ENCODE measurements around the gene C9orf50. TPM values are rescaled to one million over a fixed set of nuclear protein-coding genes. Genes with fewer than 3 reads are reported as not detected.
A peak's percentile ranks its signal among the peaks of the same experiment; 100 is the strongest.

Gene C9orf50
- total RNA-seq, 4 donors from 2014 or later: 0.34 TPM; not detected in 3

DNA sequence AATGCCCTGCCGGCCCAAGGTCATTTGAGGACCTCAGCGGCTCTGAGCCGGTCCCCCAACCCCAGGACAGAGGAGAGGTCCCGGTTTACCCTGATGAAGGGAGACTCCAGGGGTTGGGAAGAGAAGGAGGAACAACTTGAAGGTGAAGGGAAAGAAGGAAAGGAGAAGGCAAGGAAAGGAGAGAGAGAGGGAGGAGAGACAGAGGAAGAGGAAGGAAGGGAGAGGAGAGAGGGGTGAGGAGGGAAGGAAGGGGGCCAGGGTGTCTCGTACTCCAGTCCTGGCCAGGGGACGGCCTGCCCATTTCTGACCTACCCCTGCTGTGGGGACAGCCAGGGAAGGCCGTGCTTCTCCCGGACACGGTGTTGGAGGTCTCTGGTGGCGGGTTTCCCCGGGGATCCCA, 46.5 kb upstream of the C9orf50 start:
- TF ChIP-seq, protein P1, sequence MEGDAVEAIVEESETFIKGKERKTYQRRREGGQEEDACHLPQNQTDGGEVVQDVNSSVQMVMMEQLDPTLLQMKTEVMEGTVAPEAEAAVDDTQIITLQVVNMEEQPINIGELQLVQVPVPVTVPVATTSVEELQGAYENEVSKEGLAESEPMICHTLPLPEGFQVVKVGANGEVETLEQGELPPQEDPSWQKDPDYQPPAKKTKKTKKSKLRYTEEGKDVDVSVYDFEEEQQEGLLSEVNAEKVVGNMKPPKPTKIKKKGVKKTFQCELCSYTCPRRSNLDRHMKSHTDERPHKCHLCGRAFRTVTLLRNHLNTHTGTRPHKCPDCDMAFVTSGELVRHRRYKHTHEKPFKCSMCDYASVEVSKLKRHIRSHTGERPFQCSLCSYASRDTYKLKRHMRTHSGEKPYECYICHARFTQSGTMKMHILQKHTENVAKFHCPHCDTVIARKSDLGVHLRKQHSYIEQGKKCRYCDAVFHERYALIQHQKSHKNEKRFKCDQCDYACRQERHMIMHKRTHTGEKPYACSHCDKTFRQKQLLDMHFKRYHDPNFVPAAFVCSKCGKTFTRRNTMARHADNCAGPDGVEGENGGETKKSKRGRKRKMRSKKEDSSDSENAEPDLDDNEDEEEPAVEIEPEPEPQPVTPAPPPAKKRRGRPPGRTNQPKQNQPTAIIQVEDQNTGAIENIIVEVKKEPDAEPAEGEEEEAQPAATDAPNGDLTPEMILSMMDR (IDR thresholded peaks at IDR 0.05): no peak
- no peak for TF ChIP-seq EP300 (IDR thresholded peaks at IDR 0.05)
- no peak for TF ChIP-seq POLR2AphosphoS5 (IDR thresholded peaks at IDR 0.05)
- TF ChIP-seq POLR2A (IDR thresholded peaks at IDR 0.05; ENCODE audit: low read depth): no peak
- Histone ChIP-seq H3K9me3 (no peaks in the 10 kb centered on the region), H3K27me3 (peaks cover 0 to 51% (median 8%) of the 10 kb centered on the region in 4 donors), H3K36me3 (no peaks in the 10 kb centered on the region), H3K4me3 (peak overlapping the region in 1 of 4 donors; percentile 65), H3K4me1 (peaks cover 8 to 28% (median 22%) of the 10 kb centered on the region in 4 donors), H3K27ac (replicated peaks in 1 of 4) (peak overlapping the region in 1 of 4 donors; percentile 54)
- no peak for DNase-seq (ENCODE audit: extremely low spot score)
- WGBS: 84% methylated on average over 9 of the region's 11 CpGs
- intact Hi-C loops (cut with DNase I): loop anchor here (5.0 kb wide), 1 partner anchor 50 kb away; no protein-coding TSS in a partner anchor

DNA sequence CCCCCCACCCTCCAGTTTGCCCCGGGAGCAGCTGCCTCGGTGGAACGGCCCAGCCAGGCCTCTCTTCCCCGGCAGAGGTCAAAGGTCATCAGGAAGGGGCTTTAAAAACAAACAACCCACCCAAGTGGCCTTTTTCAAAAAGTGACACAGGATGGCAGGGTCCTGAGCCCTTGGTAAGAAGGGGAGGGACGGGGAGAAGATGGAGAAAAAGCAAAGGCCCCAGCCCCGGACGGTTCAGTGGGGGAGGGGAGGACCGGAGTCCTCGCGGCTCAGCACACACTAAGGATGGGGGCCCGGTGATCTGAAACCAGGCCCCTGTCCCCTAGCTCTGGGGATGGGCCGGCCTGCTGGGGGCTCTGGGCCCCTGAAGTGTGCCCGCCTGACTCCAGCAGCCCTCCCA, 45.7 kb upstream of the C9orf50 start:
- WGBS: 19% methylated on average over 10 of the region's 13 CpGs
- Histone ChIP-seq H3K27ac (replicated peaks in 1 of 4) (peak overlapping the region; percentile 23 to 57 (median 38)), H3K4me3 (peak overlapping the region; percentile 46 to 65 (median 56)), H3K36me3 (no peaks in the 10 kb centered on the region), H3K9me3 (no peaks in the 10 kb centered on the region), H3K27me3 (peaks cover 0 to 51% (median 8%) of the 10 kb centered on the region in 4 donors), H3K4me1 (peaks cover 8 to 28% (median 22%) of the 10 kb centered on the region in 4 donors)
- no peak for DNase-seq (ENCODE audit: extremely low spot score)
- intact Hi-C loops (cut with DNase I): loop anchor here (5.0 kb wide), 1 partner anchor 51 kb away; no protein-coding TSS in a partner anchor
- TF ChIP-seq, protein P1 (IDR thresholded peaks at IDR 0.05): no peak
- TF ChIP-seq POLR2A (IDR thresholded peaks at IDR 0.05; ENCODE audit: low read depth) (no peak), EP300 (IDR thresholded peaks at IDR 0.05) (no peak), POLR2AphosphoS5 (IDR thresholded peaks at IDR 0.05) (no peak)

DNA sequence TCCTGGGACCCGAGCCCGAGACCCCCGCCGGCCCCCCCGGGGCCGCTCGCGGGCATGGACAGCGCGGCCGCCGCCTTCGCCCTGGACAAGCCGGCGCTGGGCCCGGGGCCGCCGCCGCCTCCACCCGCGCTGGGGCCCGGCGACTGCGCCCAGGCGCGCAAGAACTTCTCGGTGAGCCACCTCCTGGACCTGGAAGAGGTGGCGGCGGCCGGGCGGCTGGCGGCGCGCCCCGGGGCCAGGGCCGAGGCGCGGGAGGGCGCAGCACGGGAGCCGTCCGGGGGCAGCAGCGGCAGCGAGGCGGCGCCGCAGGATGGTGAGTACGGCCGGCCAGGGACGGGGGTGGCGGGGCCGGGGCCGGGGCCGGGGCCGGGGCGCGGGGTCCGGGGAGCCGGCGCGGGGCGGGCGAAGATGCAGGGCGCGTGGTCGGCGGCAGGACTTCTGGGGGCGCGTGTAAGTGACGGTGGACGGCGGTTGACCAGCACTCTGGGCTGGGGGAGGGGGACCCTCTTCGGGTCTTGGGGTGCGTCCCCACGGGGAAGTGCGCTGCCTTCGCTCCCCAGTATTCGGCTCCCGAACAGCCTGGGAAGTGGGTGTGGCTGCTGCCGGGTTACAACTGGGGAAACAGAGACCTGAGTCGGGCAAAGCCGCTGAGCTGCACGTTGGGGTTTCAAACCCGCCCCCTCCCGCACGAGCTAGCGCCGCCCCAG, 45.1 kb upstream of the C9orf50 start:
- DNase-seq (ENCODE audit: extremely low spot score): no peak
- Histone ChIP-seq H3K9me3 (no peaks in the 10 kb centered on the region), H3K36me3 (no peaks in the 10 kb centered on the region), H3K27me3 (peaks cover 0 to 51% (median 8%) of the 10 kb centered on the region in 4 donors), H3K27ac (replicated peaks in 1 of 4) (peak overlapping the region; percentile 23 to 57 (median 38)), H3K4me3 (peak overlapping the region; percentile 46 to 65 (median 56)), H3K4me1 (peaks cover 8 to 28% (median 22%) of the 10 kb centered on the region in 4 donors)
- intact Hi-C loops (cut with DNase I): loop anchor here (5.0 kb wide), 1 partner anchor 51 kb away; no protein-coding TSS in a partner anchor
- 6% methylated on average over 16 of the region's 88 CpGs for WGBS
- TF ChIP-seq POLR2A (IDR thresholded peaks at IDR 0.05; ENCODE audit: low read depth): no peak
- no peak for TF ChIP-seq EP300 (IDR thresholded peaks at IDR 0.05)
- TF ChIP-seq, protein P1 (IDR thresholded peaks at IDR 0.05): peak in 1 of 3 experiments; percentile 21
- TF ChIP-seq POLR2AphosphoS5 (IDR thresholded peaks at IDR 0.05): no peak

DNA sequence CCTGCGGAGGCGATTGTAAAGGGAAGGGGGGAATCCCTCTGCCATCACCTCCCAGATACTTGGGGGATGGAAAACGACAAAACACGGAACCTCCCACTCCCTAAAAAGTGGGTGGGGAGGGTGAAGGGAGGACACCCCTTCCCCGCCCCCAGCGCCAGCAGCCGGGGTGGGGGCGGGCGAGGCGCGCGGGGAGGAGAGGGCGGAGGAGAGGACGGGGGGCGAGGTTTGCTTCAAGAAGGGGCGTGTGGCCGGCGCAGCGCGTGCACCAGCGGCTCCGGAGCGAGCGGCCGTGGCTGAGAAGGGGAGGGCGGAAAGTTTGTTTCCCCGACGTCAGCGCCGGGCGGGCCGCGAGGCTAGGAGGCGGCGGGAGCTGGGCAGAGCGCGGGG, 44.5 kb upstream of the C9orf50 start, which contains the start of gene PRRX2:
Gene PRRX2 (plus strand): TSS at position 259 of the 387 bp plus-strand sequence. CDS start 221 bp downstream, outside the sequence.
- TF ChIP-seq EP300 (IDR thresholded peaks at IDR 0.05) (no peak), POLR2AphosphoS5 (IDR thresholded peaks at IDR 0.05) (no peak), POLR2A (IDR thresholded peaks at IDR 0.05; ENCODE audit: low read depth) (no peak)
- TF ChIP-seq, protein P1 (IDR thresholded peaks at IDR 0.05): no peak
- Histone ChIP-seq H3K9me3 (no peaks in the 10 kb centered on the region), H3K4me3 (peak within 1 kb of the TSS; percentile 46 to 65 (median 56)), H3K27ac (replicated peaks in 1 of 4) (peak within 1 kb of the TSS; percentile 23 to 57 (median 38)), H3K27me3 (peaks cover 0 to 51% (median 8%) of the 10 kb centered on the region in 4 donors), H3K36me3 (no peaks in the 10 kb centered on the region), H3K4me1 (peaks cover 8 to 28% (median 22%) of the 10 kb centered on the region in 4 donors)
- WGBS: 0% methylated on average over 13 of the region's 37 CpGs
- no peak for DNase-seq (ENCODE audit: extremely low spot score)
- intact Hi-C loops (cut with DNase I): loop anchor here (5.0 kb wide), 1 partner anchor 52 kb away; no protein-coding TSS in a partner anchor
